HCT116 (cell line): ENCODE results near the gene EDDM13. TPM values are rescaled to one million over a fixed set of nuclear protein-coding genes. Genes with fewer than 3 reads are reported as not detected.

Source experiments
- ATAC-seq: fragments of 200-7000 bp; cut with Tn5 transposase; 2 replicates; pipeline ENCODE4 v1.9.1; 2020; ENCODE audit warnings: mild to moderate bottlenecking, moderate library complexity
- BruUV-seq: library from RNA; stranded (reverse); fragments of 400-500 nt; replicated peaks from 2 replicates; lab custom pipeline; 2021; lab: Mats Ljungman, UMichigan
- CTCF ChIA-PET: fragments of 300-600 bp; sonication (Branson Sonifier 250); formaldehyde crosslinking; loops from one replicate; lab custom pipeline; 2021; ENCODE audit warnings: antibody characterized with exemption; lab: Charles Lee
- POLR2A ChIA-PET: fragments of 300-600, 350-600 bp; sonication (Branson Sonifier 250); formaldehyde crosslinking; loops from one replicate; lab custom pipeline; 2021; ENCODE audit warnings: antibody characterized with exemption; lab: Charles Lee
- RAD21 ChIA-PET, 2 experiments: fragments of 300-600 bp; sonication (Branson Sonifier 250); formaldehyde crosslinking; loops; one replicate each; lab custom pipeline; 2023; ENCODE audit warnings: low total read pairs in 2 of 2; ENCODE audit not compliant: uncharacterized antibody in 2 of 2, unreplicated experiment in 2 of 2, low non-redundant PET in 1 of 2; lab: Charles Lee
- DNase-seq: peaks from one replicate; pipeline ENCODE4 v3.0.0-alpha.2; 2010; ENCODE audit warnings: low read depth, low spot score
- H2AFZ ChIP-seq: fragments of 200-600 bp; shearing (Covaris generic), sonication (generic); 2 replicates; pipeline ENCODE4 v1.6.1; 2017; ENCODE audit warnings: low read depth, mixed run types, mixed read lengths, antibody characterized with exemption, low read length; ENCODE audit not compliant: poor library complexity, severe bottlenecking
- H3K27ac ChIP-seq: 2 replicates; pipeline ENCODE4 v1.5.1; 2012; ENCODE audit warnings: low read depth, low read length
- H3K27me3 ChIP-seq: fragments of 200-600 bp; sonication (generic); 2 replicates; pipeline ENCODE4 v1.6.1; 2016; ENCODE audit warnings: mixed run types, low read length, mixed read lengths; ENCODE audit not compliant: insufficient read depth
- H3K36me3 ChIP-seq, 2 experiments: fragments of 200-500 bp in 1 of 2; fragments of 200-600 bp in 1 of 2; sonication (Bioruptor generic) in 1 of 2; sonication (generic) in 1 of 2; 2 replicates each; pipeline versions ENCODE4 v1.5.1 to v1.6.1; 2014 to 2016; ENCODE audit warnings: low read length in 2 of 2, inconsistent platforms in 1 of 2, mixed read lengths in 1 of 2, mixed run types in 1 of 2; ENCODE audit not compliant: insufficient read depth in 2 of 2, control insufficient read depth in 1 of 2
- H3K4me1 ChIP-seq, 2 experiments: fragments of 200-600 bp in 1 of 2; sonication (generic) in 1 of 2; 2 replicates each; pipeline versions ENCODE4 v1.5.1 to v1.6.1; 2012 to 2017; ENCODE audit warnings: low read length in 2 of 2, inconsistent platforms in 1 of 2, mild to moderate bottlenecking in 1 of 2, mixed read lengths in 1 of 2, mixed run types in 1 of 2, moderate library complexity in 1 of 2; ENCODE audit not compliant: insufficient read depth in 2 of 2, control insufficient read depth in 1 of 2
- H3K4me2 ChIP-seq: fragments of 200-600 bp; sonication (generic); 2 replicates; pipeline ENCODE4 v1.6.1; 2017; ENCODE audit warnings: mixed run types, low read length, mixed read lengths
- H3K4me3 ChIP-seq, 2 experiments: fragments of 200-600 bp in 1 of 2; sonication (generic) in 1 of 2; replicated peaks in 1 of 2; 2 replicates each; pipeline ENCODE4 v1.5.1; 2011 to 2016; ENCODE audit warnings: low read length in 2 of 2, control low read depth in 1 of 2, low read depth in 1 of 2, mild to moderate bottlenecking in 1 of 2, mixed read lengths in 1 of 2, mixed run types in 1 of 2
- H3K79me2 ChIP-seq: fragments of 200-600 bp; sonication (generic); 2 replicates; pipeline ENCODE4 v1.6.1; 2017; ENCODE audit warnings: mild to moderate bottlenecking, mixed run types, low read length, moderate library complexity, mixed read lengths; ENCODE audit not compliant: insufficient read depth
- H3K9ac ChIP-seq: fragments of 200-600 bp; sonication (generic); 2 replicates; pipeline ENCODE4 v1.6.1; 2016; ENCODE audit warnings: low read length, mixed read lengths
- H3K9me2 ChIP-seq: fragments of 200-600 bp; sonication (generic), shearing (Covaris generic); 2 replicates; pipeline ENCODE4 v1.6.1; 2017; ENCODE audit warnings: mixed run types, mild to moderate bottlenecking, moderate library complexity; ENCODE audit not compliant: insufficient read depth
- H3K9me3 ChIP-seq, 2 experiments: fragments of 200-500 bp in 1 of 2; fragments of 200-600 bp in 1 of 2; sonication (Bioruptor generic) in 1 of 2; sonication (generic) in 1 of 2; 2 replicates each; pipeline ENCODE4 v1.6.1; 2014 to 2017; ENCODE audit warnings: low read length in 2 of 2, mixed read lengths in 2 of 2, inconsistent platforms in 1 of 2, low read depth in 1 of 2, mild to moderate bottlenecking in 1 of 2, mixed run types in 1 of 2, moderate library complexity in 1 of 2; ENCODE audit not compliant: control insufficient read depth in 1 of 2, insufficient read depth in 1 of 2
- H4K20me1 ChIP-seq: fragments of 200-600 bp; sonication (generic), shearing (Covaris generic); 2 replicates; pipeline ENCODE4 v1.6.1; 2017; ENCODE audit warnings: mixed run types, mild to moderate bottlenecking, moderate library complexity; ENCODE audit not compliant: insufficient read depth
- ATF3 ChIP-seq: IDR thresholded peaks from 2 replicates; pipeline ENCODE4 v1.6.1; 2012
- EGR1 ChIP-seq: IDR thresholded peaks from 2 replicates; pipeline ENCODE4 v1.6.1; 2012; ENCODE audit warnings: low read depth
- FOSL1 ChIP-seq: IDR thresholded peaks from 2 replicates; pipeline ENCODE4 v1.6.1; 2012; ENCODE audit warnings: low read depth
- POLR2A ChIP-seq: IDR thresholded peaks from 2 replicates; pipeline ENCODE4 v1.7.0; 2011; ENCODE audit warnings: borderline replicate concordance; ENCODE audit not compliant: insufficient read depth, insufficient read length; ENCODE audit errors: extremely low read depth
- SIN3A ChIP-seq: IDR thresholded peaks from 2 replicates; pipeline ENCODE4 v1.6.1; 2012; ENCODE audit warnings: low read depth
- SRF ChIP-seq: IDR thresholded peaks from 2 replicates; pipeline ENCODE4 v1.6.1; 2012; ENCODE audit warnings: low read depth
- YY1 ChIP-seq: IDR thresholded peaks from 2 replicates; pipeline ENCODE4 v1.6.1; 2011; ENCODE audit warnings: low read length, low read depth, moderate library complexity, mild to moderate bottlenecking; ENCODE audit not compliant: insufficient replicate concordance; ENCODE audit errors: extremely low read depth
- ZBTB33 ChIP-seq: IDR thresholded peaks from 2 replicates; pipeline ENCODE4 v1.6.1; 2011; ENCODE audit warnings: mild to moderate bottlenecking, low read length, moderate library complexity; ENCODE audit not compliant: insufficient replicate concordance; ENCODE audit errors: extremely low read depth
- ZFX ChIP-seq: fragments of 450-650 bp; IDR thresholded peaks from 2 replicates; pipeline ENCODE4 v1.6.1; 2017
- ZNF274 ChIP-seq: fragments of 200-500 bp; sonication (Bioruptor generic); IDR thresholded peaks from 2 replicates; pipeline ENCODE4 v1.6.1; 2014; ENCODE audit warnings: mild to moderate bottlenecking, low read depth, low read length, inconsistent platforms
- intact Hi-C: fragments of 100-400 bp; cut with micrococcal nuclease; formaldehyde crosslinking; loops from 2 replicates; pipeline ENCODE4 v1.10.0; 2022
- total RNA-seq: library from RNA; stranded (reverse); gene quantifications from one replicate; pipeline ENCODE4 v1.2.1, GENCODE V29; 2021; ENCODE audit not compliant: unreplicated experiment

EDDM13 gene
- total RNA-seq, 1 experiment from 2014 or later = not detected

DNA sequence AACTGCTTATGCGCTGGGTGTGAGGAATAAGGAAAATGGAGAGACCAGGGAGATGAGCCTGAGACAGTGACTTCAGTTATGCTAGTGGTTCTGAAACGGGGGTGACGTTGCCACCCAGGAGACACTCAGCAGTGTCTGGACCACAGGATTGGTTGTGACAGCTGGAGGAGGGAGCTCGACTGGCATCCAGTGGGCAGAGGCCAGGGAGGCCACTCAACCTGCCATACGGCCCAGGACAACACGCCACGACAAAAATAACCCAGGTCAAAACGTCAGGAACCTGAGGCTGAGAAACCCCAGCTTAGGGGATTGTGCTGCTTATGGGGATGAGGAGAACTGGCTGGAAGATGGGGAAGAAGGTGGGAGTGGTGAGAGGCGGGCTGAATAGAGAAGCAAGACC lies 31.7 kb downstream of the EDDM13 start:
- ATAC-seq (no peak), DNase-seq (no peak)
- CTCF ChIA-PET = no interaction called here
- RAD21 ChIA-PET = no interaction called here
- intact Hi-C loops = no loop called here
- H3K27me3 ChIP-seq = no peaks in the 10 kb centered on the region
- H4K20me1 ChIP-seq = no peaks in the 10 kb centered on the region
- H3K9me3 ChIP-seq = no peaks in the 10 kb centered on the region
- no TSS peak for BruUV-seq
- no peak overlapping the region for H3K4me2 ChIP-seq
- H3K9me2 ChIP-seq = no peaks in the 10 kb centered on the region
- H3K36me3 ChIP-seq = no peaks in the 10 kb centered on the region; a peak in 2 of 4 replicates
- H3K79me2 ChIP-seq = no peaks in the 10 kb centered on the region
- no peak overlapping the region for H2AFZ ChIP-seq
- H3K27ac ChIP-seq = no peak overlapping the region
- no peak overlapping the region for H3K9ac ChIP-seq
- no peak overlapping the region for H3K4me3 ChIP-seq
- POLR2A ChIA-PET = no interaction called here
- H3K4me1 ChIP-seq = no peaks in the 10 kb centered on the region
- TF ChIP-seq ZBTB33 = no peak
- TF ChIP-seq FOSL1 = no peak
- TF ChIP-seq ZNF274 = no peak
- TF ChIP-seq SIN3A = no peak
- TF ChIP-seq YY1 = no peak
- no peak for TF ChIP-seq POLR2A
- TF ChIP-seq ZFX = no peak
- no peak for TF ChIP-seq ATF3
- no peak for TF ChIP-seq EGR1
- no peak for TF ChIP-seq SRF
